Upper lobe of left lung (tissue), 4 donors: ENCODE measurements around the gene CD44.

Source experiments
- CTCF ChIP-seq, 6 experiments: fragments of 450-650 bp in 4 of 6; fragments of 200-600 bp in 2 of 6; sonication (generic) in 2 of 6; IDR thresholded peaks; one replicate each; pipeline ENCODE4 v1.5.1; 2016 to 2019; ENCODE audit warnings: antibody characterized with exemption in 6 of 6
- EP300 ChIP-seq, 4 donors: sonication (generic); formaldehyde crosslinking; IDR thresholded peaks; one replicate each; pipeline ENCODE4 v1.5.1; 2017; ENCODE audit warnings: antibody characterized with exemption in 4 of 4, control low read depth in 2 of 4
- POLR2A ChIP-seq, 4 donors: fragments of 450-650 bp; IDR thresholded peaks; one replicate each; pipeline ENCODE4 v1.5.1; 2016 to 2017; ENCODE audit warnings: antibody characterized with exemption in 4 of 4, mild to moderate bottlenecking in 2 of 4
- POLR2AphosphoS5 ChIP-seq, 2 donors: sonication (generic); formaldehyde crosslinking; IDR thresholded peaks; one replicate each; pipeline ENCODE4 v1.5.1; 2017; ENCODE audit warnings: antibody characterized with exemption in 2 of 2

- TF ChIP-seq CTCF (IDR thresholded peaks at IDR 0.05) (no peak), POLR2AphosphoS5 (IDR thresholded peaks at IDR 0.05) (no peak), EP300 (IDR thresholded peaks at IDR 0.05) (no peak), POLR2A (IDR thresholded peaks at IDR 0.05) (no peak)
Observed at GRCh38 chr11:35223991-35224390, 85.0 kb downstream of the CD44 start.
